HG03060 (cell line): ENCODE data around the gene PLXDC1.
"Not testable (repeated sequence)": the region's sequence is repeated elsewhere in the genome, so short reads cannot be mapped to it uniquely, and the experiment has no call there.

Experiments used
- ATAC-seq: cut with Tn5 transposase; IDR thresholded peaks from one replicate; pipeline ENCODE4 v1.9.1; 2021; ENCODE audit warnings: low read depth, moderate number of reproducible peaks; ENCODE audit not compliant: unreplicated experiment

The PLXDC1 gene

DNA sequence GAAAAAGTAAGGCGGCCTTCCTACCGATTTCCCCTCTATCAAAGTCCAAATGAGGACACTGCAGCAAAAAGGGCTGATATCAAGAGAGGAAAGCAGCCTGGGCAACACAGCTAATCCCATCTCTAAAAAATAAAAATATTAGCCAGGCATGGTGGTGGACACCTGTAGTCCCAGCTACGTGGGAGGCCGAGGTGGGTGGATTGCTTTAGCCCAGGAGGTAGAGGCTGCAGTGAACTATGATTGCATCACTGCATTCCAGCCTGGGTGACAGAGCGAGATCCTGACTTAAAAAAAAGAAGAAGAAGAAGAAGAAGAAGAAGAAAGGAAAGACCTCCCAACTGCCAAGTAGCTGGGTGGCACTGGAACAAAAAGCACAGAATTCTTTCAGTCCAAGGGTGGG is 31.6 kb upstream of the PLXDC1 start:
- ATAC-seq: no peak

DNA sequence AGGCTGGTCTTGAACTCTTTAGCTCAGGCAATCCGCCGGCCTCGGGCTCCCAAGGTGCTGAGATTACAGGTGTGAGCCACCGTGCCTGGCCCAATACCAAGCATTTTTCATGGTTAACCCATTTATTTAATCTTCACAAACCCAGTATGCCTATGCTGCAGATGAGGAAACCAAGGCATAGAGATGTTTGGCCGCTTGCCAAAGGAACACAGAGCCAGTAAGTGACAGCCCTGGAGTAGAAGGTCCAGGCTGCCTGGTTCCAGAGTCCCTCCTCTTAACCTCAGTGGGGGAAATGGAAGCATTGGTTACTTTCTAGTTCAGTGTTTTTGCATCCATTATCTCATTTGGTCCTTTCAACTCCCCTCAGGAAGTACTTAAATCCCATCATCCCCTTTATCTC is 29.9 kb upstream of the PLXDC1 start:
- no peak for ATAC-seq

DNA sequence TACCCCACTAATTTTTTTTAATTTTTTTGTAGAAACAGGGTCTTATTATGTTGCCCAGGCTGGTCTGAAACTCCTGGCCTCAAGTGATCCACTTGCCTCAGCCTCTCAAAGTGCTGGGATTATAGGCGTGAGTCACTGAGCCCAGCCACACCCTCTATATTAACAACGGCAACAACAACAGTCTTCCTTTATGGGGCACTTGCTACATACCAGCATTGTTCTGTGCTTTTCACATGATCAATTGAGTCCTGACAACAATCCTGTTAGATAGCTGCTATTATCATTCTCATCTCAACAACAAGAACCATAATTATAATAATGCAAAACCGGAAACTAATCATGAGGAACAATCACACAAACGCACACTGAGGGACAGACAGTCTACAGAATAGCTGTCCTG is 27.1 kb upstream of the PLXDC1 start:
- ATAC-seq: no peak

DNA sequence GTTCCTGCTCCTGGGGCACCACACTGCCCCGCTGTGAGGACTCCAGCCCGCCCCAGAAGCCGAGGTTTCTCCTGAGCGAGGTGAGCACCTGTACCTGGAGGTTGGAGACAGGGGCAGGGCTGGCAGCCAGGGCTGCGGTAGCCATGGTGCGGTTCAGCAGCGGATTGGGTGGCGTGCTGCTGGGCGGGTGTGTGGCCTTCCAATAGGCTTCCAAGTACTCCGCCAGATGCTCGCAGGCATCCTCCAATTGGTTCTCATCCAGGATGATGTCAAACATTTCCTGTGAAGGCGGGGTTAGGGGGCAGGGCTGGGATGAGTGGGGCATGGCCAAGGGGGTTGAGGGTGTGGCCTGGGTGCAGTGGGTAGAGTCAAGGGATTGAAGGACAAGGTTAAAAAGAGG is 25.8 kb upstream of the PLXDC1 start:
- ATAC-seq: no peak

DNA sequence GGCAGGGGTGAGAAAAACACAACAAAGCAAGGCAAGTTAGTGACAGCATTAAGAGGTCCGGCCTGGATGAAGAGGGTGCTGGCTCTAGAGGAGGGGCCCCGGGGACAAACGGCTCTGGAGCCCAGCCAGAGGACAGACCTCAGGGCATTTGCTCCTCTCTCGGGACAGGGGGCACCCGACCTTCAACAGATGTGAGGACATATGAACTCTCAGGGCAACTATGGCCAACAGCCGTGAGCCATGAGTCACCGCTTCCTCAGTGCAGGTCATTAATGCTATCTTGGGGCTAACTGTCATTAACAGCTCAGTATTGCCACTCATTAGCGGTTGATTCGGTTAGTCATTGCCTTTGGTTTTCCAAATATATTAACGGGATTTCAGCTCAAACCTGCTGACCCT is 24.3 kb upstream of the PLXDC1 start:
- no peak for ATAC-seq

DNA sequence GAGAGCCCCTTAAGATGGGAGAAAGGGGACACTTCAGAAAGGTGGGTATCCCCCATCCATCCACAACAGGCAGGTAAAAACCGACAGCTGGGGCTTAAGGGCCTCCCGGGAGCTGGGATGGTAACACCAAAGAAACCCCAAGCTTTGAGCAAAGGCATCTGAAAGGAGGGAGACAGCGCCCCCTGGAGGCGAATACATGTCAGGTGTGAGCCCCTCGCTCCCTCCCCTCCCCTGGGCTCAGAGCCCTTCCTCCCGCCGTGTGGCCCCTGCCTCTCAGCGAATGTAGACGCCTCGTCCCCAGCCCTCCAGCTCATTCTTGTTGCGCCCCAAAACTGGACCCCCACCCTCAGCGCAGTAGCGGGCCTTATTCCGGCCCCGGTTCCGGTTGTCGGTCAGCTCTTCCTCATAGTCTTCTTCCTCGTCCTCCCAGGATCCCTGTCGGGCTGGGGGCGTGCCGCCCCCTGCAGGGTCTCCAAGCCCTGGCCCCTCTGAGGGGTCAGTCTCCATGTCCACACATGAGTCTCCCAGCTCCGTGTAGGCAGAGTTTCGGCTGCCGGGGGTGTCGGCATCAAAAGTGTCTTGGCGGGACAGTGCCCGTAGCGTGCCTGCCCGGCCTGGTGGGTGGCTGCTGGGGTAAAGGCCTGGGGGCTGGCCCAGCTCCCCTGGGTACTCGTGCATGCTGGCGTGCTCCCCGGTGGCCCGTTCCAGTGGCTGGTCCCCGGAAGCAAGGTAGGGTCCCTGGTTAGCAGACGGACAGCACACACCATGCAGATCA is 23.7 kb upstream of the PLXDC1 start:
- no peak for ATAC-seq

DNA sequence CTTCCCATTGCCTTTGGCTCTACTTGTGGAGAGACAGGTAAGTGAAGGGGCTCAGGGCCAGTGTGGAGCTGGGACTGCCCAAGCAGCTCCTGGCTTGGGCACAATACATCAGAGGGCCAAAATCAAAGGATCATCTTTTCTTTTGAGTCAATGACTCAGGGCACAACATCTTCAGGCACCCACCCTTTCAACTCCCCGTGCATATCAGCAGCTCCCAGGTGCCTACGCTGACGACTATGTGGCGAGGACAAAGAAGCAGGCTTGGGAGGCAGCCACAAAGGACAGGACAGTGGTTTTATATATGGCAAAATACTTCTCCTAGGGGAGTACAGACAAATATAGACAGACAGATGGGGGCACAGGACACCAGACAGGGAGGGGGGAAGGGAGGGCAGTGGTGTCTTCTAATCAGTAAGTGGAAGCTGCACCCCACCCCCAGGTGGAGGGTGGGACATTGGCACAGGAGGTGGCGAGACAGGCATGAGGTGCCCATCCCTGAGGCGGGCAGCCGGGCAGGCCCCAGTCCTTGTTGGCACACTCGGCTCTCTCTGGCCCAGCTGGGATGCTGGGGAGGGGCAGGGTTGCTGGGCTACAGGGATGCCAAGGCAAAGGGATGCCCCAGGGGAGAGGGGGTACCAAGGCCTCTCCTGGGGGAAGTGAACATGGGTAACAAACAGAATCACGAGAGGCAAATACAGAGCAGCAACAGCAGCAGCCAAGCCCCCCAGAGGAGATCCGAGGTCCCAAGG is 22.3 kb upstream of the PLXDC1 start:
- no peak for ATAC-seq

DNA sequence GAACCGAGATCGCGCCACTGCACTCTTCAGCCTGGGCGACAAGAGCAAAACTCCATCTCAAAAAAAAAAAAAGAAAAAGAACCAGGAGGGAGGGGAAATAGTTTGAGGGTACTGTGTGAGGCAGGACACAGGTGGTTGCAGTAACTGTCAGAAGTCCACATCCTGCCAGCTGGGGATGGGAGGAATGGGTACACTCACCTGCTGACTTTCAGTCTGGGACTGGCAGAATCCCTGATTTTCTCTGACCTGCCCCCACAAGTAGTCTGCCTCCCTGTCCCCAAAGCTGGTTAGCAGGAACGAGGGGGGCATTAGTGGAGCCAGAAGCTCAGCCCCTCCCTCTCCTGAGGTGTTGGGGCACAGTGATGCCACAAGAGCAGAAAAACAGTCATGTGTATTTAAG is 21.6 kb upstream of the PLXDC1 start:
- ATAC-seq: no peak

DNA sequence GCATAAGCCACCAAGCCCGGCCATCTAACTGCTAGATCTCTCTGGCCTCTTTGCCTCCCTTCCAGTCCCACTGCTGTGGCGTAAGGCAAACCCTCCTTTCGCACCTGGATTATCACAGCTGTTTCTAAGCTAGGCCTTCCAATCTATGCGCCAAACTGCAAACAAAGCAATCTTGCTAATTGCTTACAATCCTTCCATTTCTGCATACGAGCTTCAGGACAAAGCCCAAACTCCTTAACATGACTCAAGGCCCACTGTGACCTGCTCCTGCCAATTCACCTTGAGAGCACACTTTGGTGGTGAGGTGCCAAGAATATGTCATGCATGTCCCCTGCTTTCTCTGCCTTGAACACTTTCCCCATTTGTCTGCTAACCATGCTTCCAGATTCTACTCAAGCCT is 20.5 kb upstream of the PLXDC1 start:
- ATAC-seq: no peak

DNA sequence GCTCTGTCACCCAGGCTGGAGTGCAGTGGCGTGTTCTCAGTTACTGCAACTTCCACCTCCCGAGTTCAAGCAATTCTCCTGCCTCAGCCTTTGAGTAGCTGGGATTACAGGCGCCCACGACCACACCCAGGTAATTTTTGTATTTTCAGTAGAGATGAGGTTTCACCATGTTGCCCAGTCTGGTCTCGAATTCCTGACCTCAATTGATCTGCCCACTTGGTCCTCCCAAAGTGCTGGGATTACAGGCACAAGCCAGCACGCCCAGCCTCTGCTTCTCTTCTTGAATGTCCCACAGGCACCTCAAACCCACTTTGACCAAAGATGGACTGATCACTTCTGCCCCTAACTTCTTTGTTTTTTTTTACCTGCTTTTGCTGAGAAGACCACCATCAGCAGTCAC is 19.1 kb upstream of the PLXDC1 start:
- ATAC-seq: no peak

DNA sequence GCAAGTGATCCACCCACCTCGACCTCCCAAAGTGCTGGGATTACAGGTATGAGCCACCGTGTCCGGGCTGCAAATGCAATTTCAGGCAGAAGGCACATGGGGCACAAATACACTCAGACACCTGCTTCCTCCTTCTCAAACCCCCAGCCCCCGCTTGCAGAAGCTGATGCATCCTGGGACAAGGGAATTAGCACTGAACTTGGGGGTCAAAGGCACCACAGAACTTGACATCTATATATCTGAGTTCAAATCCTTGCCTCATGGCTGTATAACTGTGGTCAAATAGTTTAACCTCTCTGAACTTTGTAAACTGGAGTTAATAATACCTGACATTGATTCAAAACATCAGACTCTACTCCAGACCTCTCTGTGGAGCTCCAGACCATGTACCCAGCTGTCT is 18.7 kb upstream of the PLXDC1 start:
- no peak for ATAC-seq

DNA sequence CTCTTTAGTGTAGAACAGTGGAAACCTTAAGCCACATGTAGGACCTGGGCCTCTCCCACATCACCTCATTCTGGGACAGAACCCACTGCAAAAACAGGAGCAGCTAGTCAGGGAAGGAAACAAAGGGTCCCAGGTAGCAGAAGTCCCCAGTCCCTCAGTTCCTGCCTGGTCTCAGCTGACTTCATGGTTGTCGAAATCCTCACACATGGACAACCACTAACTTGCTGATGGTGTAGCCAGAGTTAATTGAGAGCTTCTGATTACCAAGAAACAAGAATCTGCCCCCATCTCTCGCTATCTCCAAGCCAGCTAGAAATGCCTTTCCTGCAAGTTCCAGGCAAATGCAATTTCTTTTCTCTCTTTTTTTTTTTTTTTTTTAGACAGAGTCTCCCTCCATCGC is 18.1 kb upstream of the PLXDC1 start:
- ATAC-seq: no peak

DNA sequence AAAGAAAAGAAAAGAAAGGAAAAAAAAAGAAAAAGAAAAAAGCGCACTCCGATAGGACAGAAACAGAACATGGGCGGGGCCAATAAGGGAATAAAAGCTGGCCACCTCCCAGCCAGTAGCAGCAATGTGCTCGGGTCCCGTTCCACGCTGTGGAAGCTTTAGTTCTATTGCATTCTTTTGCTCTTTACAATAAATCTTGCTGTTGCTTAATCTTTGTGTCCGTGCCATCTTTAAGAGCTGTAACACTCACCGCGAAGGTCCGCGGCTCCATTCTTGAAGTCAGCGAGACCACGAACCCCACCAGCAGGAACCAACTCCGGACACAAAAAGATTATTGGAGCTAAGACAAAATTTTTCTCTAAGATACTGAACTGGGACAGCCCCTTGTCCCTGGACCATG is 17.7 kb upstream of the PLXDC1 start:
- no peak for ATAC-seq

DNA sequence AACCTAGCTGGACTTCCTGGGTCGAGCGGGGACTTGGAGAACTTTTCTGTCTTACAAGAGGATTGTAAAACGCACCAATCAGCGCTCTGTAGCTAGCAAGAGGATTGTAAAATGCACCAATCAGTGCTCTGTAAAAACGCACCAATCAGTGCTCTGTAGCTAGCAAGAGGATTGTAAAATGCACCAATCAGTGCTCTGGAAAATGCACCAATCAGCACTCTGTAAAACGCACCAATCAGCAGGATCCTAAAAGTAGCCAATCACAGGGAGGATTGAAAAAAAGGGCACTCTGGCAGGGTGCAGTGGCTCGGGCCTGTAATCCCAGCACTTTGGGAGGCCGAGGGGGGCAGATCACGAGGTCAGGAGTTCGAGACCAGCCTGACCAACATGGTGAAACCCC is 17.1 kb upstream of the PLXDC1 start:
- ATAC-seq: not testable (repeated sequence)

DNA sequence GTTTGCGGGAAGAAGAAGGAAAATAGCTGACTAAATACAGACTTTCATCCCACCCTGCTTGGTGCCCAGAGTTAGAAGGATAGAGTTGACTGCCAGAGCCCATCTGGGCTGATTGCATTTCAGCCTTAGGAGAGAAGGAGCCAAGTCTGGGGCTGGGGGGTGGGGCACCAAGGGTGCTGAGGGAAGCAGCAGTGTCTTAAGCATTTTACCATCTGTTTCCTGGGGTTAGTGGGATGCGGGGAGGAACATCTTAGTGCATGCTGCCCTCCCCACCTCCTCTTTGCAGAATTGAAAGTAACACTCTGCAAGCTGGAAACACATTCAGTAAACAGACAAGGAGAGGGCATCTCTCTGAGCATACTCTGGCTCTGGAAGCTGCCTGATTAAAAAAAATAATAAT is 16.0 kb upstream of the PLXDC1 start:
- ATAC-seq: no peak

DNA sequence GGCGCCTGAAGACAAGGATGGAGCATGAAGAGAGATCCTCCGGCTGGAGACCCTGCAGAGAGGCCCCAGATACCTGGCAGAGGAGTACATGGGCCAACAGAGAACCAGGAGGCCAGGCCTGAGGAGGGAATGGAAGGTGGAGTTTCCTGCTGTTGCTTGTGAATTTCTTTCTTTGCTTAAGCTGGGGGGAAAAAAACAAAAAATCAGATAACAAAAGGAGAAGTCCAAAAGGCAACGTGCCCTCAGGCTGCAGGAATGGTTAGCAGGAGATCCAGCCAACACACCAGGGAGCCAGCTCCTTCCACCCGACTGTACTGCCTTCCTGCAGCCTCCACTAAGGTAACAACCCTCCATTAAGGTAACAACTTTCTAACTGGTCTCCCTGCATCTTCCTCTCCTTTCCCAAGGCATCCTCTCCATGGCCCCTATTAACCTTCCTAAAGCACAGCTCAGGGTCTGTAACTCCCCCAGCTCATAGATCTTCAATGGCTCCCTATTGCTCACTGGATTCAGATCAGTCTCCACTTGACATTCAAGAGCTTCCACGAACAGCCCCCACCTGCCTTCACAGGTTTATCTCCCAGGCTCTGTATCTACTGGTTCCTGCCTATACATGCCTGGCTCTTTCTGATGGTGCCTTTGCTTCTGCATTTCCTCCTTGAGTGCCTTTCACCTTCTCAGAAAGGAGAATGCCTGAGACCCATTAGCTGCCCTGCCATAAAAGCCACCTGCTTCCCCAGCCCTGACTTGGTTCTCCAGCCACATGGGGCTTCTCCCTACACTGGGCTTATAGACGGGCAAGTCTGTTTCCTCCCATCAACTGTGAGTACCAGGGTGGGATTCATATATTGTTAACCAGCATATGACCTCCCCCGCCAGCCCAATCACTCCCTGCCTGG is 15.2 kb upstream of the PLXDC1 start:
- no peak for ATAC-seq

DNA sequence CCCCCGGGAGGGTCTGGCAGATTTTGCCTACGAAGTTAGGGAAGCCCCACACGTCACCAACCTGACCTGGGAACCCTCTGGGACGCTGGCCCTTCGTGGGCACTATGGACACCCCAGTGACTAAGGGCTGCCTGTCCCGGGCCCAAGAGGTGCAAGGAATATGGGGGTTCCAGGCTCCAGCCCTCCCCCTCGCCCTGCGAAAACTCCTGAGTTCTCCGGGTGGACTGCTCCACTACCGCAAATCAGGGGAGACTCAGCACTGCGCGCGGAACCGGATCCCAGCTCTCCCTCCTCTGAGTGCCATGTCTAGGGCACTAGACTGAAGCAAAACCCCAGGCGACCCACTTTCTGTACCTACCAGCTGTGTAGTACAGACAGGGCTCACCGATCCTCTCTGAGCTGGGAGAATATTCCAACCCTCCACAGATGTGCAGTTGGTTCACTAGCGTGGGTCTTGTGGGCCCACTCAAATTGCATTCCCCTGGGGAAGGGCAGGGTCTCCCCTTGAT is 14.5 kb upstream of the PLXDC1 start, which contains the start of gene ARL5C:
ARL5C (minus strand) TSS at position 321 of the 509 bp plus-strand sequence. CDS start 401 bp downstream, outside the sequence.
- ATAC-seq: no peak

DNA sequence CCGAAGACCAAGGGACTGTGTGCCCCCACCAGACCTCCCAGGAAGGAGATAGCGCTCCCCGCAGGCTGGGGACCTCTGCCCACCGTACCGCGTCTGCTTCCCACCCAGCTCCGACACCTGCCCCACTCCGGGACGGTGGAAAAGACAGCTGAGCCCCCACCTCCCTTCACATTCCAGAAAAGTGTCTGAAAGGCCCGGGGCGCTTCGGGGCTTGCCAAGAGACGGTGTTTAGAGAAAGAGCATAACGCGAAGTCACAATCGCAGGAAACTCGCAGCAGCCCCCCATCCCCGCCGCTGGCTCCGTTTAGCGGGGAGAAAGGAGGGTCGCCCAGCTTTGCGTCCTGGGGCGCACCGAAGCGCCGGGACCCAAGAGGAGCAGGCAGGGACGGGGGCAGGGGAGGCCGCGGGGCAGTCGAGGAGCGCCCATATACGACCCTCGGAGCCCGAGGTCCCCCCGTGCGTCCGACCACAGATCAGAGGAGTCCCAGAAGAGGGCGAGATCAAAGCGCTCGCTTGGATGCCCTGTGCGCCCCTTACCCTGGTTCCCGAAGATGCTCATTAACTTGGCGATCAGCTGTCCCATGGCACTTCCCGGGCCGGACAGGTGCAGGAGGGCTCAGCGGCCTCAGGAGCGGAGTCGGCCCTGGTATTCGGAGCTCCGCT is 13.9 kb upstream of the PLXDC1 start:
- no peak for ATAC-seq

DNA sequence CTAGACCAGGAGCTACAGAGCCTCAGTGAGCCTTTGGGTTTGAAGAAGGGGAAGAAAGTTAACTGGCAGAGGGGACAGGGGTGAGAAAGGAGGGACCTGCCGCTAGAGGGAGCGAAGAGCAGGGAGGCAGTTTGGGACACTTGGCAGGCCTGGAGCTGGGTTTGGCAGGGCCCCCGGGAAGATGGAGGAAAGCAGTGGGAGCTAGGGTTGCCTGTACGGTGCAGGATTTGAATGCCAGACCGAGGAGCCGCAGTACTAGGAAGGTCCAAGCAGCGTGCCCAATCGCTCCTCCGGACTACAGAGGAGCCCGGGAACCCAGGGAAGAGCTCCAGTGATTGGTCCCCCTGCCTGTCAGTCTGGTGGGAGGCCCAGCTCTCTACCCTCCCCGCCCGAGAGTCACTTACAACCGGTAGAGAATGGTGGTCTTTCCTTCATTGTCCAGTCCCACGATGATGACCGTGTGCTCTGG is 13.3 kb upstream of the PLXDC1 start:
- ATAC-seq: no peak

DNA sequence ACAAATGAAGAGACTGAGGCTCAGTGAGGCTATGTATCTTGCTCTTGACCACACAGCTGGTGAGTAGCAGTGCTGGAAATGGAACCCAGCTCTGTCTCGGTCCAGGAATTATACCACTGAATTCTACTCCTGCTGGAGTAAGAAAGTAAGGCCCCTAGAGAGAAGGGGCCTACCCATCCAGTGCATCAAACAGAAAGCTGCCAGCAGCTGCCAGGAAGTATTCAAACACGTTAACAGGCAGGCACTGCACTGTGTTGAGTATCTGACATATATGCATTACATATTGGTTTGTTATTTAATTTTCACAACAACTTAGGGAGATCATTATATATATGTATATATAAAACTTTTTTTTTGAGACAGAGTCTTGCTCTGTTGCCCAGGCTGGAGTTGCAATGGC is 10.5 kb upstream of the PLXDC1 start:
- no peak for ATAC-seq
